A673 (cell line): ENCODE results near the gene NYNRIN.

Experiments used
- EZH2 ChIP-seq: fragments of 200-600 bp; sonication (generic); IDR thresholded peaks from 2 replicates; pipeline ENCODE4 v1.6.1; 2017; ENCODE audit warnings: borderline replicate concordance, low read depth, mild to moderate bottlenecking, mixed read lengths, antibody characterized with exemption, low read length; ENCODE audit not compliant: poor library complexity, severe bottlenecking
- TF ChIP-seq, protein P1 (sequence below): fragments of 300-800, 200-600 bp; sonication (generic); conservative IDR thresholded peaks from 2 replicates; pipeline ENCODE4 v1.5.1; 2017; ENCODE audit warnings: low read depth, mild to moderate bottlenecking, antibody characterized with exemption, low read length, moderate library complexity, mixed read lengths

DNA sequence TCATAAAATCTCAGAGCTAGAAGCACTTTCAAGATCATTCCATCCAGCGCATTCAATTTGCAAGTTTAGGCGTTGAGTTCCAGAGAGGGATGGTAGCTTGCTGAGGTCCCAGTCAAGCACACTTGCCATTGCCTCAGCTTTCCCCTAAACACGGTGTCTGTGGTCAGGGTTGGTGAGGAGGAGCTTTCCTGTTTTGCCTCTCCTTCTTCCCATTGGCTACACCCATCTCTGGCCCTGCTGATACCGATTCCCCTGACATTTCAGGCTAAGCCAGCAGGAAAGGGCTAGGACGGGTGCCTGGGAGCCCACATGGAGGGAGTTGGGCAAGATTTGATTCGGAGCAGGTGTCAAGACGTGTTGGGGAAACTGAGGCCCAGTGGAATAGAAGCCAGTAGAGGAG is 21.7 kb upstream of the NYNRIN start:
- TF ChIP-seq, protein P1, sequence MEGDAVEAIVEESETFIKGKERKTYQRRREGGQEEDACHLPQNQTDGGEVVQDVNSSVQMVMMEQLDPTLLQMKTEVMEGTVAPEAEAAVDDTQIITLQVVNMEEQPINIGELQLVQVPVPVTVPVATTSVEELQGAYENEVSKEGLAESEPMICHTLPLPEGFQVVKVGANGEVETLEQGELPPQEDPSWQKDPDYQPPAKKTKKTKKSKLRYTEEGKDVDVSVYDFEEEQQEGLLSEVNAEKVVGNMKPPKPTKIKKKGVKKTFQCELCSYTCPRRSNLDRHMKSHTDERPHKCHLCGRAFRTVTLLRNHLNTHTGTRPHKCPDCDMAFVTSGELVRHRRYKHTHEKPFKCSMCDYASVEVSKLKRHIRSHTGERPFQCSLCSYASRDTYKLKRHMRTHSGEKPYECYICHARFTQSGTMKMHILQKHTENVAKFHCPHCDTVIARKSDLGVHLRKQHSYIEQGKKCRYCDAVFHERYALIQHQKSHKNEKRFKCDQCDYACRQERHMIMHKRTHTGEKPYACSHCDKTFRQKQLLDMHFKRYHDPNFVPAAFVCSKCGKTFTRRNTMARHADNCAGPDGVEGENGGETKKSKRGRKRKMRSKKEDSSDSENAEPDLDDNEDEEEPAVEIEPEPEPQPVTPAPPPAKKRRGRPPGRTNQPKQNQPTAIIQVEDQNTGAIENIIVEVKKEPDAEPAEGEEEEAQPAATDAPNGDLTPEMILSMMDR = no peak
- no peak for TF ChIP-seq EZH2
